H9 (cell line): ENCODE measurements around the gene MOBP. TPM values are rescaled to one million over a fixed set of nuclear protein-coding genes. Genes with fewer than 3 reads are reported as not detected.

Source experiments
- DNase-seq: peaks from one replicate; pipeline ENCODE4 v3.0.0-alpha.2; 2017
- H2AFZ ChIP-seq: one replicate; pipeline ENCODE4 v1.6.1; 2013; ENCODE audit warnings: mild to moderate bottlenecking, low read length, control low read depth, moderate library complexity
- H2AK5ac ChIP-seq: 2 replicates; pipeline ENCODE4 v1.6.1; 2013; ENCODE audit warnings: low read length, control low read depth, mixed read lengths; ENCODE audit not compliant: insufficient read length
- H2BK120ac ChIP-seq: one replicate; pipeline ENCODE4 v1.6.1; 2013; ENCODE audit warnings: low read depth, mild to moderate bottlenecking, low read length, control low read depth, inconsistent platforms; ENCODE audit not compliant: poor library complexity, severe bottlenecking
- H2BK12ac ChIP-seq: 2 replicates; pipeline ENCODE4 v1.6.1; 2013; ENCODE audit warnings: low read length, control low read depth, mixed read lengths, low read depth; ENCODE audit not compliant: insufficient read length
- H2BK15ac ChIP-seq: 2 replicates; pipeline ENCODE4 v1.6.1; 2013; ENCODE audit warnings: low read depth, low read length, control low read depth
- H2BK20ac ChIP-seq: one replicate; pipeline ENCODE4 v1.6.1; 2013; ENCODE audit warnings: low read depth, mild to moderate bottlenecking, low read length, control low read depth, inconsistent platforms; ENCODE audit not compliant: poor library complexity, severe bottlenecking
- H2BK5ac ChIP-seq: 2 replicates; pipeline ENCODE4 v1.6.1; 2013; ENCODE audit warnings: low read length, control low read depth, mixed read lengths; ENCODE audit not compliant: insufficient read length
- H3K14ac ChIP-seq: 2 replicates; pipeline ENCODE4 v1.6.1; 2013; ENCODE audit warnings: low read length, control low read depth; ENCODE audit not compliant: insufficient read depth
- H3K18ac ChIP-seq: 2 replicates; pipeline ENCODE4 v1.6.1; 2013; ENCODE audit warnings: low read depth, mild to moderate bottlenecking, mixed read lengths, low read length, control low read depth; ENCODE audit not compliant: insufficient read length
- H3K23ac ChIP-seq: 2 replicates; pipeline ENCODE4 v1.6.1; 2013; ENCODE audit warnings: low read length, control low read depth, mixed read lengths, low read depth; ENCODE audit not compliant: insufficient read length
- H3K23me2 ChIP-seq: 2 replicates; pipeline ENCODE4 v1.6.1; 2013; ENCODE audit warnings: low read depth, mild to moderate bottlenecking, mixed read lengths, low read length, control low read depth; ENCODE audit not compliant: insufficient read length, poor library complexity, severe bottlenecking
- H3K27ac ChIP-seq: 2 replicates; pipeline ENCODE4 v1.5.1; 2013; ENCODE audit warnings: low read length, control low read depth, mixed read lengths, low read depth; ENCODE audit not compliant: insufficient read length
- H3K27me3 ChIP-seq: 2 replicates; pipeline ENCODE4 v1.6.1; 2013; ENCODE audit warnings: low read length, control low read depth, inconsistent platforms; ENCODE audit not compliant: insufficient read depth
- H3K4ac ChIP-seq: 2 replicates; pipeline ENCODE4 v1.6.1; 2013; ENCODE audit warnings: low read depth, mild to moderate bottlenecking, control low read depth, inconsistent platforms, low read length, moderate library complexity
- H3K4me1 ChIP-seq: 2 replicates; pipeline ENCODE4 v1.6.1; 2013; ENCODE audit warnings: low read length, control low read depth, inconsistent platforms; ENCODE audit not compliant: insufficient read depth
- H3K4me2 ChIP-seq: 2 replicates; pipeline ENCODE4 v1.6.1; 2013; ENCODE audit warnings: low read length, control low read depth, mixed read lengths; ENCODE audit not compliant: insufficient read length, insufficient read depth
- H3K56ac ChIP-seq: 2 replicates; pipeline ENCODE4 v1.6.1; 2013; ENCODE audit warnings: low read depth, mild to moderate bottlenecking, mixed read lengths, low read length, control low read depth; ENCODE audit not compliant: insufficient read length
- H3K79me1 ChIP-seq: 2 replicates; pipeline ENCODE4 v1.6.1; 2013; ENCODE audit warnings: low read depth, mild to moderate bottlenecking, moderate library complexity, low read length, control low read depth, inconsistent platforms; ENCODE audit not compliant: insufficient read depth, poor library complexity, severe bottlenecking
- H3K79me2 ChIP-seq: 2 replicates; pipeline ENCODE4 v1.6.1; 2013; ENCODE audit warnings: low read length, control low read depth, inconsistent platforms; ENCODE audit not compliant: insufficient read depth
- H3K9ac ChIP-seq: 2 replicates; pipeline ENCODE4 v1.6.1; 2013; ENCODE audit warnings: low read length, control low read depth, mixed read lengths; ENCODE audit not compliant: insufficient read length; ENCODE audit errors: extremely low read depth
- H3K9me3 ChIP-seq: one replicate; pipeline ENCODE4 v1.6.1; 2013; ENCODE audit warnings: low read depth, low read length, inconsistent platforms; ENCODE audit not compliant: control insufficient read depth
- H3T11ph ChIP-seq: one replicate; pipeline ENCODE4 v1.6.1; 2013; ENCODE audit warnings: mild to moderate bottlenecking, low read length, control low read depth, inconsistent platforms
- H4K20me1 ChIP-seq: one replicate; pipeline ENCODE4 v1.6.1; 2013; ENCODE audit not compliant: control insufficient read depth, insufficient read length, insufficient read depth
- H4K5ac ChIP-seq: 2 replicates; pipeline ENCODE4 v1.6.1; 2013; ENCODE audit warnings: low read depth, mild to moderate bottlenecking, mixed read lengths, low read length, control low read depth; ENCODE audit not compliant: insufficient read length
- H4K8ac ChIP-seq: replicated peaks from 2 replicates; pipeline ENCODE4 v1.6.1; 2013; ENCODE audit warnings: low read length, control low read depth, mixed read lengths, low read depth; ENCODE audit not compliant: insufficient read length
- H4K91ac ChIP-seq: 2 replicates; pipeline ENCODE4 v1.6.1; 2013; ENCODE audit warnings: low read depth, mild to moderate bottlenecking, moderate library complexity, mixed read lengths, low read length, control low read depth; ENCODE audit not compliant: insufficient read length
- H3K27ac Mint-ChIP-seq, 3 experiments: 2 replicates in 2 of 3; 3 replicates in 1 of 3; pipeline ENCODE4 v1.8.0; 2020 to 2021; ENCODE audit warnings: mixed read lengths in 3 of 3, mild to moderate bottlenecking in 1 of 3, moderate library complexity in 1 of 3
- H3K27me3 Mint-ChIP-seq: 2 replicates; pipeline ENCODE4 v1.8.0; 2021; ENCODE audit warnings: low read depth, mild to moderate bottlenecking, moderate library complexity, mixed read lengths
- H3K36me3 Mint-ChIP-seq, 3 experiments: 2 replicates in 2 of 3; 3 replicates in 1 of 3; pipeline ENCODE4 v1.8.0; 2020 to 2021; ENCODE audit warnings: low read depth in 3 of 3, mixed read lengths in 3 of 3; ENCODE audit not compliant: insufficient read depth in 1 of 3
- H3K4me1 Mint-ChIP-seq, 2 experiments: 2 replicates each; pipeline ENCODE4 v1.8.0; 2020; ENCODE audit warnings: mixed read lengths in 2 of 2
- H3K4me3 Mint-ChIP-seq, 2 experiments: 2 replicates in 1 of 2; 3 replicates in 1 of 2; pipeline ENCODE4 v1.8.0; 2020 to 2021; ENCODE audit warnings: mild to moderate bottlenecking in 2 of 2, mixed read lengths in 2 of 2, moderate library complexity in 1 of 2
- H3K9me3 Mint-ChIP-seq, 2 experiments: 2 replicates in 1 of 2; 3 replicates in 1 of 2; pipeline ENCODE4 v1.8.0; 2020; ENCODE audit warnings: mild to moderate bottlenecking in 2 of 2, mixed read lengths in 2 of 2, moderate library complexity in 1 of 2
- WGBS: extraction: QIAGEN DNeasy Blood & Tissue Kit; methylation state at CpG from one replicate; pipeline ENCODE4 v1.1.7; 2013; ENCODE audit warnings: missing lambda C conversion rate, low lambda C conversion rate, mixed read lengths; ENCODE audit not compliant: insufficient read length; ENCODE audit errors: extremely low coverage; 5-methylcytosine and 5-hydroxymethylcytosine counted together
- total RNA-seq: library from RNA; stranded (reverse); gene quantifications from 2 replicates; pipeline ENCODE4 v1.2.1, GENCODE V29; 2021
- TF ChIP-seq, protein P1 (sequence below): fragments of 200-600 bp; sonication (generic); conservative IDR thresholded peaks from 3 replicates; pipeline ENCODE4 v1.8.0; 2021; ENCODE audit warnings: antibody characterized with exemption, mild to moderate bottlenecking

Gene MOBP
- total RNA-seq, 1 experiment from 2014 or later, result not detected

DNA sequence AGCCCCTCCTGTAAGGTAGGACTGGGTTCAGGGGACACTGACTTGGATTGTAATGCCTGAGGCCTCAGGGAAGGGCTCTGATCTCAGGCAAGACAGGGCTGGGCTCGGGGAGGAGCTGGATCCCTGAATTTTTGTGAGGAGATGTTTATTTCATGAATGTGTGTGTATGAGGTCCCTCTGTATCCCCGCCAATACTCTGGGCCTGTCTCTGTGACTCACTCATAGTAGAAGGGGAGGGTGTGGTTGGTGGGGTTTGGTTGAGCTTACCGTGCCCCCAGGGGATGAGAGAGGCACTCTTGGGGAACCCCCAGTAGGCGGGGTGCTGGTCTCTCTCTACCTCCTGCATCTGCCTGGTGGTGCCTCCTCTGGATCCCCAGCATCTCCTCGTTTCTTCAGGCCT is 32.9 kb upstream of the MOBP start:
- no peak overlapping the region for H3K56ac ChIP-seq
- no peak overlapping the region for H3K4ac ChIP-seq
- no peak overlapping the region for H4K5ac ChIP-seq
- H3K27ac ChIP-seq, result no peak overlapping the region
- no peak overlapping the region for H4K8ac ChIP-seq
- no peaks in the 10 kb centered on the region for H3K4me1 ChIP-seq
- H3K9me3 ChIP-seq, result no peaks in the 10 kb centered on the region
- no peak overlapping the region for H2BK20ac ChIP-seq
- Mint-ChIP-seq H3K4me3 (no peak overlapping the region), H3K9me3 (no peaks in the 10 kb centered on the region), H3K36me3 (no peaks in the 10 kb centered on the region), H3K4me1 (peaks cover 4 to 6% of the 10 kb centered on the region in 2 experiments; a peak in 3 of 4 replicates), H3K27me3 (peaks cover 4% of the 10 kb centered on the region), H3K27ac (no peak overlapping the region)
- no peak overlapping the region for H2AK5ac ChIP-seq
- H2BK120ac ChIP-seq, result no peak overlapping the region
- WGBS, result no CpG with 5 or more reads among the region's 5 CpGs
- no peak overlapping the region for H2AFZ ChIP-seq
- no peak overlapping the region for H3K23ac ChIP-seq
- H4K91ac ChIP-seq, result no peak overlapping the region
- H3K18ac ChIP-seq, result no peak overlapping the region
- H4K20me1 ChIP-seq, result no peaks in the 10 kb centered on the region
- no peaks in the 10 kb centered on the region for H3K79me1 ChIP-seq
- H3T11ph ChIP-seq, result no peak overlapping the region
- no peak overlapping the region for H3K9ac ChIP-seq
- H3K4me2 ChIP-seq, result no peak overlapping the region
- H2BK12ac ChIP-seq, result no peak overlapping the region
- H3K27me3 ChIP-seq, result no peaks in the 10 kb centered on the region
- H2BK5ac ChIP-seq, result no peak overlapping the region
- H3K23me2 ChIP-seq, result no peaks in the 10 kb centered on the region
- H3K79me2 ChIP-seq, result no peaks in the 10 kb centered on the region
- H2BK15ac ChIP-seq, result no peak overlapping the region
- DNase-seq, result no peak
- no peak overlapping the region; the same call in 1 of the 2 replicates for H3K14ac ChIP-seq
- TF ChIP-seq, protein P1, sequence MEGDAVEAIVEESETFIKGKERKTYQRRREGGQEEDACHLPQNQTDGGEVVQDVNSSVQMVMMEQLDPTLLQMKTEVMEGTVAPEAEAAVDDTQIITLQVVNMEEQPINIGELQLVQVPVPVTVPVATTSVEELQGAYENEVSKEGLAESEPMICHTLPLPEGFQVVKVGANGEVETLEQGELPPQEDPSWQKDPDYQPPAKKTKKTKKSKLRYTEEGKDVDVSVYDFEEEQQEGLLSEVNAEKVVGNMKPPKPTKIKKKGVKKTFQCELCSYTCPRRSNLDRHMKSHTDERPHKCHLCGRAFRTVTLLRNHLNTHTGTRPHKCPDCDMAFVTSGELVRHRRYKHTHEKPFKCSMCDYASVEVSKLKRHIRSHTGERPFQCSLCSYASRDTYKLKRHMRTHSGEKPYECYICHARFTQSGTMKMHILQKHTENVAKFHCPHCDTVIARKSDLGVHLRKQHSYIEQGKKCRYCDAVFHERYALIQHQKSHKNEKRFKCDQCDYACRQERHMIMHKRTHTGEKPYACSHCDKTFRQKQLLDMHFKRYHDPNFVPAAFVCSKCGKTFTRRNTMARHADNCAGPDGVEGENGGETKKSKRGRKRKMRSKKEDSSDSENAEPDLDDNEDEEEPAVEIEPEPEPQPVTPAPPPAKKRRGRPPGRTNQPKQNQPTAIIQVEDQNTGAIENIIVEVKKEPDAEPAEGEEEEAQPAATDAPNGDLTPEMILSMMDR, result no peak
